GM21381 (cell line): Measurements from ENCODE around the gene COL4A6.

ENCODE experiments used
- ATAC-seq: cut with Tn5 transposase; IDR thresholded peaks from one replicate; pipeline ENCODE4 v1.9.1; 2021; ENCODE audit warnings: mild to moderate bottlenecking, moderate library complexity; ENCODE audit not compliant: unreplicated experiment

Gene COL4A6

GRCh38 chrX:108219949-108220601 is 218.1 kb downstream of the COL4A6 start:
- ATAC-seq, result no peak

DNA sequence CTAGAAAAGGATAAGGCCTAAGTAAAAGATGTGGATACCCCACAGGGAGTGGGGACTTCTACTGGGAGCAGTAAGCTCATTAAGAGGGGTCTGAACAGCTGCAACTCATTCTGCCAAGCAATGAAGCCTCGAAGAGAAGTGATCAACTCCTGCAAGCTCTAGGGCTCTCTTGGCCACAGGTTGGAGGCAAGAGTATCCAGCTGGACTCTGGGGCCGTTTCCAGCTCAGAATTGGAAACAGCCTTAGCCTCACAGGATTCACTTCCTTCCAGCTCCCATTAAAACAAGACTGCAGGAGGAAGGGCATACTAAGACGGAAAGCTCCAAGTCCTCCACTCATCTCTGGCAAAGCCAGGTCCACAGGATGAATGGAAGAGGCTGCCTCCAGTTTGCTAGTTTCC is 220.3 kb downstream of the COL4A6 start:
- no peak for ATAC-seq

DNA sequence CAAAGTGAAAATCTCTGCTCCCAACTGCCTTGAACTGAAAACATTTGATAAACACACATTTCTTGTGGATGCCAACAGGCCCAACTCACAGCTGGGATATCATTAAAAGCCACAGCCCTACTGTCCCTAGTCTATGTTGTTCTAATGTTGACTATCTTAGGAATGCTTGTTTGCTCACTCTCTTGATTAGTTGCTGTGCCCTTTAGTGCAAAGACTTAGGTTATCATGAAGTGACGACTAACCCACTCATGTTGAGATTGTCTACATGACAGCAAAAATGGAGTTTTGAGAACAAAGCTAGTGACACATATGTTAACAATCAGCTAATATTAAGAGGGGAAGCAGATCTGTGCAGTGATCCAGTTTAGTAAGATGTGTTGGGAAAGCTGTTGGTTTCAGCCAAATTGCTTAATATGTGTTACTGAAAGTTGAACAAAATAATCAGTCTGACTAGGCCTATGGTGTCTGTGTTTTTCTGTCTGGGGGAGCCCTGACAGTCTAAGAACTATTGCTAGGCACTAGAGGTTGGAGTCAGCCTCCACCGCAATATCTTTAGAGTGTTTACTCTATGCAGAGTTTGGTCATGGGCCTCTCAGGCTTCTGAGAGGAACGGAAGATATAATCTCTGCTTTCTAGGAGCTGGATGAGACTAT is 221.2 kb downstream of the COL4A6 start:
- ATAC-seq, result no peak

DNA sequence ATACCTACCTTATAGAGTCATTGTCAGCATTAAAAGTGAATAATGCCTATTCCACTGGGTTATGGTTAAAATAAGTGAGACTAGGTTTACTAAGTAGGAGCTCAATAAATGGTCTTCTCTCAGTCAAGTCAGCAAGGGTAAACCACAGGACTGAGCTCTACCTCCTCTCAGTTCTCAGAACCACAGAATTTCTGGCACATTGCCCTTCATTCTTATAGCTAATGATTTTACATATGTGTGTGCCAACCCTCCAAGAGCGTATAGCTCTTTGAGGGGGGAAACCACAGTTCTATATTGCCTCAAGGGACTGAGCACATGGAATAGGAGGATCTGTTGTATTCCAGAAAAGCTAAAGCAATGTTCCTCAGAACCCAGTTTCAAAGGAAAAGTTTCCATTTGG is 221.8 kb downstream of the COL4A6 start:
- no peak for ATAC-seq

- no peak for ATAC-seq
Observed at GRCh38 chrX:108211301-108211700, 226.9 kb downstream of the COL4A6 start.

- ATAC-seq, result no peak
Observed at GRCh38 chrX:108209006-108209554, 229.1 kb downstream of the COL4A6 start.

- no peak for ATAC-seq
Observed at GRCh38 chrX:108203540-108203939, 234.7 kb downstream of the COL4A6 start.

GRCh38 chrX:108199691-108200090 is 238.5 kb downstream of the COL4A6 start:
- ATAC-seq, result peak; percentile 46

DNA sequence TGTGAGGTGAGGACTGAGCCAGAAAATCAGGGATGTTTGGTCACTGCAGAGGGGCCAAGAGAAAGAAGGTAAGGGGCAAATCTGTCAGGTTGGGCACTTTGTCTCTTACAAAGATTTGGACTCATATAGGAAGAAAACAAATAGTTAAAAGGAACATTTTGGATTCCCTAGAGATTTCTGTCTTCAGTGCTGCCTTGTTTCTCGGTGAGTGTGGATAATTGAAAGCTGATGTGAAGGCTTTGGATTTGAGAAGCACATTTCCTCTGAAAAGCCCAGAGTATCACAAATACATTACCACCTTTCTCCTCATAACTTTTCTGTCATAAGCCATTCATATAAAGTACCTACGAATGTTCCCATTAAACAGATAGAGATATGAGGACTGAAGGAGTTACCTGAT is 239.2 kb downstream of the COL4A6 start:
- no peak for ATAC-seq

- no peak for ATAC-seq
Observed at GRCh38 chrX:108198420-108198819, 239.8 kb downstream of the COL4A6 start.

DNA sequence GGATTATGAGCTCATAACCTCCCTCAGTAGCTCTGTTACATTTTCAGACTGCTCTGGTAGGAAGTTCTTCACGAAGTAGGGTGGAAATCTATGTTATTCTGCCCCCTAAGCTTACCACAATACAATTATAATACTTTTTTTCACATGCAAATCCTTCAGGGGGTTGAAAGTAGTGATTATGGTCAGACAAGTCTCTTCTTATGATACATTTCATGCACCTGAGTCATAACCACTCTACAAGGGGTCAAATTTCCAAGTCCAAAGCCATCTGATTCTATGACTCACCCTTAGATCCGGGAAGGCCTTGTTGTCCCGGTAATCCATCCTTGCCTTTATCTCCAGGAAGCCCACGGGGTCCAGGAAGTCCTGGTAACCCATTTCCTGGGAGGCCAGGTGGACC is 251.4 kb downstream of the COL4A6 start:
- no peak for ATAC-seq

- ATAC-seq, result no peak
Observed at GRCh38 chrX:108178143-108178498, 260.1 kb downstream of the COL4A6 start.

DNA sequence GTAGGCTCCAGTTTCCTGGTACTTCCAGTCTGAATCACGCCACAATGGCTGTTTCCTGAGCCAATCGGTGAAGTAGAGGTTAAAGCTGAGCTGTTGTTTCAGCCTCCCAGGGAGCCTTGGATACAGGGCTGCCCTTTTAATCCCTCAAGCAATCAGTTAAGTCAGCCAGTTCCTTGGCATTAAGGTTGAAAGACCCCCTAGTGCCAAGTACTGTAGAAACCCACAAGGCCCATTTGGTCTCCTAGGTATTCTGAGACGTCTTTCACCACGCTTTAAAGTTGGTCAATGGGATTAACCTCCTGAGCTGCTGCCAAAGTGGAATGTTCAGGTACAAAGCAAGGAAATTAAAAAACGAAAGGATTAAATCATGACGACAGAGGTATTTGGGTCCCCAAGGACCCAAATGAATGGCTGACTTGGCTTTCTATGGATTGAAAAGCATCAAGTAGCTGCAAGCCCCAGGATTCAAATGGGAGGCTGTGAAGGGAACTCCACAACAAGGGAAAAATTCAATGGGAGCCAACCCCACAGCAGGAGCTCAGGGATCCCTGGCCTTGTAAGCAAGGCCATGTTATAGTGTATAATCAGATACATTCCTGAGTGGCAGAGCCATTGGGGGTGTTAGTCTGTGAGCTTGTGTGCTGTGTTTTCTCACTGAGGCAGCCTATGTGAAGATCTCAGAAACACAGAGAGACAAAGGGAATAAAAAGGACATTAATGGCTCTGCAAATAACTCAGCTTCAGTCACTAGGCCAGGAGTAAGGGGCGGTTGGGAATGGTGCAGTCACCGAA is 260.7 kb downstream of the COL4A6 start:
- ATAC-seq, result no peak

GRCh38 chrX:108173874-108174273 is 264.3 kb downstream of the COL4A6 start:
- ATAC-seq, result no peak

- no peak for ATAC-seq
Observed at GRCh38 chrX:108171671-108172070, 266.6 kb downstream of the COL4A6 start.

- no peak for ATAC-seq
Observed at GRCh38 chrX:108169768-108170167, 268.5 kb downstream of the COL4A6 start.

- no peak for ATAC-seq
Observed at GRCh38 chrX:108168961-108169740, 269.1 kb downstream of the COL4A6 start.

DNA sequence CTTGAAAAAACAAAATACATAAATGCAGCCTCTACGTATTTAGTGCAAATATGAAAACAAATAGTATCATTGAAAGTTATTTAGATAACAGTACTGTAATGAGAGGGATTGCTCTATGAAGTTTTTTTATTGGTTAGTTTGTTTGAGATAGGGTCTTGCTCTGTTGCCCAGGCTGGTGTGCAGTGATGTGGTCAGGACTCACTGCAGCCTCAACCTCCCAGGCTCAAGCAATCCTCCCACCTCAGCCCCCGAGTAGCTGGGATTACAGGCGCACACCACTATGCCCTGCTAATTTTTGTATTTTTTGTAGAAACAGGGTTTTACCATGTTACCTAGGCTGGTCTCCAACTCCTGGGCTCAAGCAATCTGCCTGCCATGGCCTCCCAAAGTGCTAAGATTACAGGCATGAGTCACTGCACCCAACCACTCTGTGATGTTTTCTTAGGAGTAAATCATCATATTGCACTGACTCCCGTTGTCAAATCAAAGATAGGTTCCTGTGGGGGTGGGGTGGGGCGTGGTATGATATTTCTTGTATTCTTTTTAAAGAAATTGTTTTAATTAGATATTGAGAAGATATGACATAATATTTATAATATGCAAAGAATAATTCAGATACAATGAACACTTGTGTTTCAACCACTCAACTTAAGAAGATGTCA is 270.9 kb downstream of the COL4A6 start:
- no peak for ATAC-seq

GRCh38 chrX:108165383-108166111 is 272.7 kb downstream of the COL4A6 start:
- ATAC-seq, result no peak
